ELF-1 (cell line): ENCODE data around the gene SCTR.

ENCODE experiments used
- DNase-seq: peaks from one replicate; pipeline ENCODE4 v3.0.0-alpha.2; 2016; ENCODE audit warnings: low read depth, low spot score

The SCTR gene

GRCh38 chr2:119488245-119489214 is 35.8 kb downstream of the SCTR start:
- no peak for DNase-seq

GRCh38 chr2:119487434-119488244 is 36.6 kb downstream of the SCTR start:
- DNase-seq: no peak

GRCh38 chr2:119486886-119487285 is 37.4 kb downstream of the SCTR start:
- DNase-seq: no peak

GRCh38 chr2:119486196-119486827 is 38.0 kb downstream of the SCTR start:
- DNase-seq: no peak

- no peak for DNase-seq
Measured at GRCh38 chr2:119485336-119486110, 38.8 kb downstream of the SCTR start.

GRCh38 chr2:119484834-119485233 is 39.4 kb downstream of the SCTR start:
- DNase-seq: no peak

GRCh38 chr2:119483896-119484718 is 40.2 kb downstream of the SCTR start:
- no peak for DNase-seq

- DNase-seq: no peak
Measured at GRCh38 chr2:119483395-119483753, 40.9 kb downstream of the SCTR start.

GRCh38 chr2:119482481-119483394 is 41.5 kb downstream of the SCTR start:
- peak; percentile 59 for DNase-seq

- no peak for DNase-seq
Measured at GRCh38 chr2:119481501-119482455, 42.5 kb downstream of the SCTR start.

- DNase-seq: peak; percentile 66
Measured at GRCh38 chr2:119480718-119481142, 43.6 kb downstream of the SCTR start.

- DNase-seq: no peak
Measured at GRCh38 chr2:119480184-119480583, 44.1 kb downstream of the SCTR start.

- DNase-seq: no peak
Measured at GRCh38 chr2:119478978-119479295, 45.3 kb downstream of the SCTR start.

- DNase-seq: no peak
Measured at GRCh38 chr2:119478188-119478977, 45.9 kb downstream of the SCTR start.

GRCh38 chr2:119477113-119477505 is 47.2 kb downstream of the SCTR start:
- DNase-seq: no peak

- peak; percentile 94 for DNase-seq
Measured at GRCh38 chr2:119476301-119477112, 47.8 kb downstream of the SCTR start.

GRCh38 chr2:119475857-119476244 is 48.4 kb downstream of the SCTR start:
- DNase-seq: no peak
